ENCODE results near the gene DNAH11. TPM values are rescaled to one million over a fixed set of nuclear protein-coding genes. Genes with fewer than 3 reads are reported as not detected.

The DNAH11 gene
- polyA plus RNA-seq, 1 donor from 2014 or later: 0.16 TPM

DNA sequence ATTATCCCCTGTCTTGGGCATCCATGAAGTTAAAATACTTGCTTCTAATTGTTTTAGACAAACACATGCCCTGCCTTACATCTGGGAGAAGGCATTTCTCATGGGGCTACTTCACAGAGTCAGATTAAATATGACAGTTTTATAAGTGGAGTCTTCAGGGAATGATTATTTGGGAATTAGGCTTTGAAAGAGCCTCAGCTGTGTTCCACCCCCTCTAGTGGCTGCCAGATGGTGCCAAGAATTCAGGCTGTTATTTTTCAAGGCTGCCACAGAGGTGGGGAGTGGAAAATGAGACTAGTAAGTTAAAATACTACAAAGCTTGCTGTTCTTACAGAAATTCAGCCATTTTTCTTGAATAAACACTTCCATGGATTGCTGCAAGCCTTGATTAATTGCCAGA lies 45.8 kb upstream of the DNAH11 start:
- Histone ChIP-seq H3K9ac (ENCODE audit: low read length) (no peak overlapping the region), H2AFZ (ENCODE audit: low read depth, low read length) (no peak overlapping the region), H3K9me2 (ENCODE audit: insufficient read depth, low read length) (no peaks in the 10 kb centered on the region), H3K79me2 (replicated peaks; ENCODE audit: insufficient read depth, low read length) (no peaks in the 10 kb centered on the region), H3K27me3 (ENCODE audit: insufficient read depth, low read depth, low read length) (no peaks in the 10 kb centered on the region), H3K27ac (ENCODE audit: low read length) (no peak overlapping the region), H3K4me3 (ENCODE audit: low read length) (no peak overlapping the region), H3K4me2 (ENCODE audit: low read length) (no peak overlapping the region), H3F3A (ENCODE audit: insufficient read depth, low read length, poor library complexity, severe bottlenecking) (no peaks in the 10 kb centered on the region), H3K36me3 (ENCODE audit: insufficient read depth, low read length) (peaks cover 8% of the 10 kb centered on the region), H4K20me1 (ENCODE audit: insufficient read depth) (no peaks in the 10 kb centered on the region), H3K9me3 (ENCODE audit: low read length) (no peaks in the 10 kb centered on the region)
- no peak for TF ChIP-seq EP300 (conservative IDR thresholded peaks at IDR 0.05; ENCODE audit: poor library complexity, severe bottlenecking)
- no peak for TF ChIP-seq CTCF (IDR thresholded peaks at IDR 0.05; ENCODE audit: poor library complexity, severe bottlenecking)
- TF ChIP-seq RAD21 (conservative IDR thresholded peaks at IDR 0.05): no peak
- no peak for TF ChIP-seq EZH2 (IDR thresholded peaks at IDR 0.05; ENCODE audit: borderline replicate concordance, insufficient read depth, low read length, poor library complexity, severe bottlenecking)
- TF ChIP-seq REST (IDR thresholded peaks at IDR 0.05; ENCODE audit: borderline replicate concordance): no peak
- no peak for TF ChIP-seq MXI1 (conservative IDR thresholded peaks at IDR 0.05; ENCODE audit: poor library complexity, severe bottlenecking)
- no peak for TF ChIP-seq POLR2AphosphoS5 (IDR thresholded peaks at IDR 0.05)
- no peak for TF ChIP-seq TAF1 (IDR thresholded peaks at IDR 0.05; ENCODE audit: low read depth)
- no peak for TF ChIP-seq SMC3 (conservative IDR thresholded peaks at IDR 0.05; ENCODE audit: poor library complexity)

GRCh38 chr7:21500117-21500832 lies 42.6 kb upstream of the DNAH11 start:
- no peaks in the 10 kb centered on the region for H3K27me3 ChIP-seq (ENCODE audit: insufficient read depth, low read depth, low read length)
- H3K9ac ChIP-seq (ENCODE audit: low read length): no peak overlapping the region
- no peaks in the 10 kb centered on the region for H3K9me2 ChIP-seq (ENCODE audit: insufficient read depth, low read length)
- no peak overlapping the region for H3K27ac ChIP-seq (ENCODE audit: low read length)
- no peaks in the 10 kb centered on the region for H4K20me1 ChIP-seq (ENCODE audit: insufficient read depth)
- H2AFZ ChIP-seq (ENCODE audit: low read depth, low read length): no peak overlapping the region
- H3K4me3 ChIP-seq (ENCODE audit: low read length): no peak overlapping the region
- H3K4me2 ChIP-seq (ENCODE audit: low read length): no peak overlapping the region
- H3K79me2 ChIP-seq (replicated peaks; ENCODE audit: insufficient read depth, low read length): no peaks in the 10 kb centered on the region
- TF ChIP-seq CTCF (IDR thresholded peaks at IDR 0.05; ENCODE audit: poor library complexity, severe bottlenecking) (no peak), SMC3 (conservative IDR thresholded peaks at IDR 0.05; ENCODE audit: poor library complexity) (no peak), REST (IDR thresholded peaks at IDR 0.05; ENCODE audit: borderline replicate concordance) (no peak), TAF1 (IDR thresholded peaks at IDR 0.05; ENCODE audit: low read depth) (no peak), EP300 (conservative IDR thresholded peaks at IDR 0.05; ENCODE audit: poor library complexity, severe bottlenecking) (no peak), POLR2AphosphoS5 (IDR thresholded peaks at IDR 0.05) (no peak), EZH2 (IDR thresholded peaks at IDR 0.05; ENCODE audit: borderline replicate concordance, insufficient read depth, low read length, poor library complexity, severe bottlenecking) (no peak), RAD21 (conservative IDR thresholded peaks at IDR 0.05) (no peak), MXI1 (conservative IDR thresholded peaks at IDR 0.05; ENCODE audit: poor library complexity, severe bottlenecking) (no peak)
- H3K9me3 ChIP-seq (ENCODE audit: low read length): no peaks in the 10 kb centered on the region
- H3K36me3 ChIP-seq (ENCODE audit: insufficient read depth, low read length): peaks cover 9% of the 10 kb centered on the region
- H3F3A ChIP-seq (ENCODE audit: insufficient read depth, low read length, poor library complexity, severe bottlenecking): no peaks in the 10 kb centered on the region

Measured in neural cell (in vitro differentiated cells).